Uterus (tissue), 2 donors: Measurements from ENCODE around the gene POLD3.

Source experiments
- CTCF ChIP-seq, 4 experiments: fragments of 200-600 bp in 2 of 4; fragments of 450-650 bp in 2 of 4; sonication (generic) in 2 of 4; IDR thresholded peaks; one replicate each; pipeline ENCODE4 v1.5.1; 2016 to 2019; ENCODE audit warnings: antibody characterized with exemption in 4 of 4, mild to moderate bottlenecking in 2 of 4, moderate library complexity in 1 of 4
- POLR2A ChIP-seq, 2 donors: fragments of 450-650 bp; IDR thresholded peaks; one replicate each; pipeline ENCODE4 v1.6.1; 2016; ENCODE audit warnings: antibody characterized with exemption in 2 of 2, mild to moderate bottlenecking in 1 of 2, moderate library complexity in 1 of 2

- TF ChIP-seq CTCF (IDR thresholded peaks at IDR 0.05) (no peak), POLR2A (IDR thresholded peaks at IDR 0.05) (no peak)
Measured at GRCh38 chr11:74680035-74680671, 87.8 kb downstream of the POLD3 start.
